Spleen (tissue), 7 donors: ENCODE data around the gene LGI2.

Experiments
- CTCF ChIP-seq, 11 experiments: fragments of 200-600 bp in 7 of 11; fragments of 450-650 bp in 4 of 11; sonication (generic) in 4 of 11; IDR thresholded peaks in 8 of 11; conservative IDR thresholded peaks in 3 of 11; 1 replicate in 7 of 11; 2 replicates in 4 of 11; pipeline versions ENCODE4 v1.4.0 to v1.8.0; 2016 to 2021; ENCODE audit warnings: antibody characterized with exemption in 11 of 11, inconsistent platforms in 4 of 11, mild to moderate bottlenecking in 1 of 11
- POLR2A ChIP-seq, 3 donors: fragments of 450-650 bp; IDR thresholded peaks; one replicate each; pipeline ENCODE4 v1.5.1; 2017; ENCODE audit warnings: antibody characterized with exemption in 3 of 3, mild to moderate bottlenecking in 1 of 3
- POLR2AphosphoS5 ChIP-seq, 3 donors: sonication (generic); formaldehyde crosslinking; IDR thresholded peaks; one replicate each; pipeline ENCODE4 v1.5.1; 2017; ENCODE audit warnings: antibody characterized with exemption in 3 of 3
- donor health status: DM: no; HTN: no; CAD: no; lungs with moderate emphysema.
- donor health status: DM: no; HTN: no; CAD: no.
- donor health status: DM: no; HTN: no; CAD: no.

GRCh38 chr4:25070545-25070944 is 39.8 kb upstream of the LGI2 start:
- TF ChIP-seq CTCF (IDR thresholded peaks at IDR 0.05 in 8 of 11, conservative IDR thresholded peaks at IDR 0.05 in 3 of 11) (no peak), POLR2A (IDR thresholded peaks at IDR 0.05) (no peak), POLR2AphosphoS5 (IDR thresholded peaks at IDR 0.05) (no peak)
